ENCODE results near the gene FTL. TPM values are rescaled to one million over a fixed set of nuclear protein-coding genes. Genes with fewer than 3 reads are reported as not detected.
A peak's percentile ranks its signal among the peaks of the same experiment; 100 is the strongest.

FTL gene
- total RNA-seq, 1 donor from 2014 or later = 4,380 TPM

DNA sequence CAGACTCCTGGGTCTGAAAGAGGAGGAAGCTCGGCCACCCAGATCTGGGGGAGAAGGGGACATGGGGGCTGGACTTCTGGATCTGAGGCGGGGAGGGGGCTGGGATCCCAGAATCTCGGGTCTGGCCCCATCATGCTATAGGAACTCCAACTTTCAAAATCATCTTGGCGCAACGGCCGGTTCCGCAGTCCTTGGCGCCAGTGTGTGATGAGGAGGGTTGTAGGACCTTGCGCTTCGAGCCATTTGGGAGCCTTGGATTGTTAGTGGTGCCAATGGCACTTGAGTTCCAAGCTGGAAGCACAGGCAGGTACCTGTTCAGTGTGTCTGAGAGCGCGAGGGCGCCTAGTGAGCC is 28.9 kb downstream of the FTL start:
- Histone ChIP-seq H3K36me3 (peaks cover 0 to 7% of the 10 kb centered on the region in 2 donors), H3K4me3 (peak overlapping the region; percentile 90 to 98), H3K4me1 (peaks cover 46% of the 10 kb centered on the region), H3K27me3 (no peaks in the 10 kb centered on the region), H3K9me3 (no peaks in the 10 kb centered on the region), H3K27ac (peak overlapping the region; percentile 99)
- no peak for DNase-seq (ENCODE audit: extremely low spot score in 2 of 2)
- intact Hi-C loops (cut with DNase I) = loop anchor here (10.0 kb wide), 1 partner anchor 151 kb away; no protein-coding TSS in a partner anchor
- TF ChIP-seq POLR2AphosphoS5 (IDR thresholded peaks at IDR 0.05; ENCODE audit: insufficient read depth in 1 of 2, low read depth in 1 of 2) (no peak), POLR2A (IDR thresholded peaks at IDR 0.05) (no peak)
- TF ChIP-seq, protein P1, sequence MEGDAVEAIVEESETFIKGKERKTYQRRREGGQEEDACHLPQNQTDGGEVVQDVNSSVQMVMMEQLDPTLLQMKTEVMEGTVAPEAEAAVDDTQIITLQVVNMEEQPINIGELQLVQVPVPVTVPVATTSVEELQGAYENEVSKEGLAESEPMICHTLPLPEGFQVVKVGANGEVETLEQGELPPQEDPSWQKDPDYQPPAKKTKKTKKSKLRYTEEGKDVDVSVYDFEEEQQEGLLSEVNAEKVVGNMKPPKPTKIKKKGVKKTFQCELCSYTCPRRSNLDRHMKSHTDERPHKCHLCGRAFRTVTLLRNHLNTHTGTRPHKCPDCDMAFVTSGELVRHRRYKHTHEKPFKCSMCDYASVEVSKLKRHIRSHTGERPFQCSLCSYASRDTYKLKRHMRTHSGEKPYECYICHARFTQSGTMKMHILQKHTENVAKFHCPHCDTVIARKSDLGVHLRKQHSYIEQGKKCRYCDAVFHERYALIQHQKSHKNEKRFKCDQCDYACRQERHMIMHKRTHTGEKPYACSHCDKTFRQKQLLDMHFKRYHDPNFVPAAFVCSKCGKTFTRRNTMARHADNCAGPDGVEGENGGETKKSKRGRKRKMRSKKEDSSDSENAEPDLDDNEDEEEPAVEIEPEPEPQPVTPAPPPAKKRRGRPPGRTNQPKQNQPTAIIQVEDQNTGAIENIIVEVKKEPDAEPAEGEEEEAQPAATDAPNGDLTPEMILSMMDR (IDR thresholded peaks at IDR 0.05) = no peak

DNA sequence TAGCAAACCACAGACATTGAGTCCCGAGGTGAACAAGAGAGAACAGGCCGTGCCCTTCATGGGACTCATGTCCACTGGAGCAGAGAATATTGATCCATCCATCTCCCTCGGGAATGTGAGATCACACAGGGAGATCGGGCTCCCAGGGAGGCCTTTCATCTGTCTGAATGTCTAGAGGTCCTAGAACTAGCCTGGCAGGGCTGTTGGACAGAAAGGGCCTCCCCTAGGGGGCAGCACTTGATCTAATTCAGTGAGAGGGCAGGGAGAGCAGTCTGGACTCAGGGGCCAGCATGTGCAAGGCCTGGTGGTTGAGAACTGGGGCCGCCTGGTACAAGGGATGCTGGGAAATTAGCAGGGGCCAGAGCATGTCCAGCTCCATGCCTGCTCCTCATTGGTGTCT is 32.9 kb downstream of the FTL start:
- no peak for TF ChIP-seq POLR2A (IDR thresholded peaks at IDR 0.05)
- no peak for TF ChIP-seq POLR2AphosphoS5 (IDR thresholded peaks at IDR 0.05; ENCODE audit: insufficient read depth in 1 of 2, low read depth in 1 of 2)
- TF ChIP-seq, protein P1 (IDR thresholded peaks at IDR 0.05) = no peak
- intact Hi-C loops (cut with DNase I) = loop anchor here (10.0 kb wide), 1 partner anchor 147 kb away; no protein-coding TSS in a partner anchor

DNA sequence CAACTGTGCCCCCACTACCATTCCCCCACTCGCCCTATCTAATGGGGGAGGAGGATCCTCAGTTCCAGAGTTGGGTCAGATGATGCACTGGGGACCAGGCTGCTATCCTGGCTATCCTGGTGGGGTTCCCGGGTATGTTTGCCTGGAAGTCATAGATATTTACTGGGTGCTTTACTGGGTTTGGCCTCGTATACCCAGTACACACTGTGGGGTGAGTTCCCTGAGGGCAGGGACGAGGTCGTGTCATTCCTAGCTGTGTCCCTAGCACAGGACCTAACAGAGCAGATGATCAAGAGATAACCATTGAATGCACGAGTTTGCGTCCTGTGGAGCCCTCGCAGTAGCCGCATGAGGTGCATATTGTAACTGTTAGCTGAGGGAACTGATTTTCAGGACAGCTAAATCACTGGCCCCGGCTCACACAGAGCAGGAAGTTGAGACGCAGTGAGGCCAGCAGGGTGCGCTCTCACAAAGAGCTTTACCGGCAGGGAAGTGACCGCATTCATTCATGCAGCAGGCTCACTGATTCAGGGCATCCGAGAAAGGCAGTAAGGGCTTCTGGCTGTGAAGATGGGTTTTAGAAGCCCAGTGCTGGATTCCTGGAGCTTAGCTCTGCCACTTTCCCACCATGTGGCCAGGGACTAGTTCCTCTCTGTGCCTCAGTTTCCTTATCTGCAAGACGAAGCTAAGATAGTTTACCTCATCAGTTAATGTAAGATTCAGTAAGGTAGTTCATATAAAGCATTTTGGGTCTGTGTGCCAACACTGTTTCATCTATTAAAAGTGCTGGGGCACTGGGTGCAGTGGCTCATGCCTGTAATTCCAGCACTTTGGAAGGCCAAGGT is 34.6 kb downstream of the FTL start:
- DNase-seq (ENCODE audit: extremely low spot score in 2 of 2) = no peak
- H3K27ac ChIP-seq = no peak overlapping the region
- H3K36me3 ChIP-seq = peaks cover 6 to 24% of the 10 kb centered on the region in 2 donors
- TF ChIP-seq POLR2AphosphoS5 (IDR thresholded peaks at IDR 0.05; ENCODE audit: insufficient read depth in 1 of 2, low read depth in 1 of 2) = no peak
- TF ChIP-seq, protein P1 (IDR thresholded peaks at IDR 0.05) = peak in 1 of 3 experiments; percentile 32
- H3K27me3 ChIP-seq = no peaks in the 10 kb centered on the region
- no peak overlapping the region for H3K4me3 ChIP-seq
- H3K9me3 ChIP-seq = no peaks in the 10 kb centered on the region
- H3K4me1 ChIP-seq = peaks cover 5% of the 10 kb centered on the region
- intact Hi-C loops (cut with DNase I) = loop anchor here (10.0 kb wide), 1 partner anchor 145 kb away; no protein-coding TSS in a partner anchor

More for the DNA sequence above, 32.9 kb downstream of the FTL start:
- Histone ChIP-seq H3K27me3 (no peaks in the 10 kb centered on the region), H3K36me3 (peaks cover 0 to 8% of the 10 kb centered on the region in 2 donors), H3K4me1 (peaks cover 13% of the 10 kb centered on the region), H3K27ac (no peak overlapping the region), H3K9me3 (no peaks in the 10 kb centered on the region), H3K4me3 (no peak overlapping the region)
- no peak for DNase-seq (ENCODE audit: extremely low spot score in 2 of 2)

DNA sequence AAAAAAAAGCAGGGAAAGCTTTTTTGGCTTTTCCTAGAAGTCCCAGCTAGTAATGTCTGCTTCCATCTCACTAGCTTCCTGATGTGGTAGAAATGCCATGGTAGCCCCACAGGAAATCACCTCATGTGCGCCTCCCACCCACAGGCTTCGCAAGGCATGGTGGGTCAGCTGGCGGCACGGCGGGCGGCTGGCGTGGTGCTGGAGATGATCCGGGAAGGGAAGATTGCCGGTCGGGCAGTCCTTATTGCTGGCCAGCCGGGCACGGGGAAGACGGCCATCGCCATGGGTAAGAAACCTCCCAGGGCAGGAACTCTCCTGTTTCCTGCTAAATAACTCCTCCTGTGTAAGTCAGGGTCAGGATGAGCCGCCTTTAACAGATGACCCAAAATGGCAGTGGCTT is 39.0 kb downstream of the FTL start:
- H3K27me3 ChIP-seq = no peaks in the 10 kb centered on the region
- H3K36me3 ChIP-seq = peaks cover 6 to 55% of the 10 kb centered on the region in 2 donors
- TF ChIP-seq POLR2AphosphoS5 (IDR thresholded peaks at IDR 0.05; ENCODE audit: insufficient read depth in 1 of 2, low read depth in 1 of 2) (no peak), POLR2A (IDR thresholded peaks at IDR 0.05) (no peak)
- TF ChIP-seq, protein P1 (IDR thresholded peaks at IDR 0.05) = no peak
- intact Hi-C loops (cut with DNase I) = no loop called here
- H3K4me3 ChIP-seq = no peak overlapping the region
- DNase-seq (ENCODE audit: extremely low spot score in 2 of 2) = no peak
- H3K4me1 ChIP-seq = no peaks in the 10 kb centered on the region
- no peak overlapping the region for H3K27ac ChIP-seq
- no peaks in the 10 kb centered on the region for H3K9me3 ChIP-seq

Measured in vagina (tissue), 2 donors.